ENCODE data around the gene CC2D2B. TPM values are rescaled to one million over a fixed set of nuclear protein-coding genes. Genes with fewer than 3 reads are reported as not detected.

Gene CC2D2B
- total RNA-seq, 4 donors from 2014 or later: 1.7 to 5.0 (median 2.4) TPM

DNA sequence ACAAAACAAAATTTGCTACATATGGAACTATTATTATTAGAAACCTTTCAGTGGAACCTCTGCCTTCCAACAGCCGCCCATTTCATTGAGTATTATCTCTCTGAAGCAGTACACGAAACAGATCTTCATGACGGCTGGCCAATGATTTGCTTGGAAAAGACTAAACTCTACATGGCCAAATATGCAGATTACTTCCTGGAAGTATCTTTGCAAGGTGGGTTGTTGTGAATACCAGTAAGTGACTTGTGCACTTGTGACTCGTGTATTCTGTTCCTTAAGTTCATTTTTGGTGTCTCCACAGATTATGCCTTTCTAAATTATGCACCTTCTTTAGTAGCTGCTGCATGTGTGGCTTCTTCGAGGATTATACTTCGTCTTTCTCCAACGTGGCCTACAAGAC lies 149.0 kb downstream of the CC2D2B start:
- H3K4me1 ChIP-seq: peaks cover 0 to 8% (median 0%) of the 10 kb centered on the region in 3 donors
- no peak overlapping the region for H3K4me3 ChIP-seq
- ATAC-seq: no peak
- H3K9me3 ChIP-seq: no peaks in the 10 kb centered on the region
- no peaks in the 10 kb centered on the region for H3K27me3 ChIP-seq
- H3K27ac ChIP-seq: no peak overlapping the region
- WGBS, 2 donors (ENCODE audit: low coverage in 1 of 2): 91 to 96% methylated on average over 7 of the region's 7 CpGs
- peaks cover 4 to 49% of the 10 kb centered on the region in 2 donors for H3K36me3 ChIP-seq
- no peak for TF ChIP-seq EP300 (IDR thresholded peaks at IDR 0.05)
- no peak for TF ChIP-seq POLR2A (IDR thresholded peaks at IDR 0.05)
- no peak for TF ChIP-seq POLR2AphosphoS5 (IDR thresholded peaks at IDR 0.05)
- TF ChIP-seq, protein P1, sequence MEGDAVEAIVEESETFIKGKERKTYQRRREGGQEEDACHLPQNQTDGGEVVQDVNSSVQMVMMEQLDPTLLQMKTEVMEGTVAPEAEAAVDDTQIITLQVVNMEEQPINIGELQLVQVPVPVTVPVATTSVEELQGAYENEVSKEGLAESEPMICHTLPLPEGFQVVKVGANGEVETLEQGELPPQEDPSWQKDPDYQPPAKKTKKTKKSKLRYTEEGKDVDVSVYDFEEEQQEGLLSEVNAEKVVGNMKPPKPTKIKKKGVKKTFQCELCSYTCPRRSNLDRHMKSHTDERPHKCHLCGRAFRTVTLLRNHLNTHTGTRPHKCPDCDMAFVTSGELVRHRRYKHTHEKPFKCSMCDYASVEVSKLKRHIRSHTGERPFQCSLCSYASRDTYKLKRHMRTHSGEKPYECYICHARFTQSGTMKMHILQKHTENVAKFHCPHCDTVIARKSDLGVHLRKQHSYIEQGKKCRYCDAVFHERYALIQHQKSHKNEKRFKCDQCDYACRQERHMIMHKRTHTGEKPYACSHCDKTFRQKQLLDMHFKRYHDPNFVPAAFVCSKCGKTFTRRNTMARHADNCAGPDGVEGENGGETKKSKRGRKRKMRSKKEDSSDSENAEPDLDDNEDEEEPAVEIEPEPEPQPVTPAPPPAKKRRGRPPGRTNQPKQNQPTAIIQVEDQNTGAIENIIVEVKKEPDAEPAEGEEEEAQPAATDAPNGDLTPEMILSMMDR (IDR thresholded peaks at IDR 0.05): no peak

DNA sequence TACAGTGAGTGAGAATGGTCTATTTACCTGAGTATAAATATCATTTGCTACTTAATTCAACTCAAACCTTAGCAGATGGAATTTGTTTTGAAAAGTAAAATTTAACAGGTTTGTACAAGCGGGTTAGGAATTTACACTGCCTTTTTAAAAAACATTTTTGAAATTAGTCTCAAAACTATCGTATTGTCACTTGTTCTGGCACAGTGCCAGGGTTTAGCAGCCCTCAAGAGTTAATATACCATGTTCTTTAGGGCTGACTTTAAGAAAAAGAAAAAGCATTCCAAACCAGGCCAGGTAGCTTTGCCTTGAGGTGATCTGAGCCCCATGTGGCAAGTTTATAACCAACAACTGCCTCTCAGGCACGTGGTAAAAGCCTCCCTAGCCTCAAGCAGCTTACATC lies 153.5 kb downstream of the CC2D2B start:
- no peak for ATAC-seq
- Histone ChIP-seq H3K4me1 (no peaks in the 10 kb centered on the region), H3K36me3 (peaks cover 4 to 54% of the 10 kb centered on the region in 2 donors), H3K9me3 (no peaks in the 10 kb centered on the region), H3K4me3 (no peak overlapping the region), H3K27ac (no peak overlapping the region), H3K27me3 (no peaks in the 10 kb centered on the region)
- TF ChIP-seq, protein P1 (IDR thresholded peaks at IDR 0.05): no peak
- TF ChIP-seq EP300 (IDR thresholded peaks at IDR 0.05): no peak
- TF ChIP-seq POLR2AphosphoS5 (IDR thresholded peaks at IDR 0.05): no peak
- no peak for TF ChIP-seq POLR2A (IDR thresholded peaks at IDR 0.05)
- 90 to 95% methylated on average over 3 of the region's 3 CpGs for WGBS, 2 donors (ENCODE audit: low coverage in 1 of 2)

DNA sequence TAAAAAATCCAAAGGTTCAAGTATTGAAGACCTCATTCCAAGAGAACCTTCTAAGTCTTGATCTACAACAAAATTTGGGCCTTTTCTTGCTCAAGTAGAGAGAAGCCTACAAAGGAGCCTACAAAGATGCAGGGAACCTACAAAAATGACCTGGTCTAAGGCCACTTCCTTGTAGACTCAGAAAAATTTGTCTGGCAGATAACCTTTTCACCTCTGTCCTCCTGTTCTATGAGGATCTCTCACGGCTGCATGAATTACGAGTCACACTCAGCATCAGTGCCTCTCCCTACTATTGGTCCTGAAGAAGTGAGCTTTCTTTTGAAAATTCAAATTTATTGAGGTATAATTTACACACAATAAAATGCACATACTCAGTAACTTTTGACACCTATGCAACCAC lies 164.9 kb downstream of the CC2D2B start:
- Histone ChIP-seq H3K4me1 (no peaks in the 10 kb centered on the region), H3K36me3 (peaks cover 0 to 4% of the 10 kb centered on the region in 2 donors), H3K27ac (no peak overlapping the region), H3K27me3 (no peaks in the 10 kb centered on the region), H3K4me3 (no peak overlapping the region), H3K9me3 (no peaks in the 10 kb centered on the region)
- WGBS, 2 donors (ENCODE audit: low coverage in 1 of 2): 77 to 90% methylated on average over 2 of the region's 2 CpGs
- TF ChIP-seq POLR2A (IDR thresholded peaks at IDR 0.05) (no peak), EP300 (IDR thresholded peaks at IDR 0.05) (no peak), POLR2AphosphoS5 (IDR thresholded peaks at IDR 0.05) (no peak)
- TF ChIP-seq, protein P1 (IDR thresholded peaks at IDR 0.05): no peak
- ATAC-seq: no peak

DNA sequence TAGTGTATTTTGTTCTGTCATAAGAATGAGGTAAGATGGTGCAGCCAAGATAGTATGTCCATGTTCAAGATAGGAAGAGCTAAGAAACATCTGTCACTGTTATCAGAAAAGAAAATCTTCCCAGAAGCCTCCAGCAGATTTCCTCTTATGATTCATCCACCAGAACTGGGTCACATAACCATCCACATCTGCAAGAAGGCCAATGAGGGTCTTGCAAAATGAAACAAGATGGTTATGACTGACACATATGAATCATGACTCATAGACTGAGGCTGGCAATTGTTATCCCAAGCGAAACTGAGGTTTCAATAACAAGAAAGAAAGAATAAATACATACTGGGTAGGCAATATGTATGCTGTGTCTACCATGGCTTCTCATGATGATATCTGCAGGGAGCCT lies 165.9 kb downstream of the CC2D2B start:
- Histone ChIP-seq H3K36me3 (peaks cover 0 to 4% of the 10 kb centered on the region in 2 donors), H3K4me1 (no peaks in the 10 kb centered on the region), H3K9me3 (no peaks in the 10 kb centered on the region), H3K4me3 (no peak overlapping the region), H3K27ac (no peak overlapping the region), H3K27me3 (no peaks in the 10 kb centered on the region)
- TF ChIP-seq EP300 (IDR thresholded peaks at IDR 0.05) (no peak), POLR2AphosphoS5 (IDR thresholded peaks at IDR 0.05) (no peak), POLR2A (IDR thresholded peaks at IDR 0.05) (no peak)
- TF ChIP-seq, protein P1 (IDR thresholded peaks at IDR 0.05): no peak
- no peak for ATAC-seq
- 71 to 78% methylated on average over 1 of the region's 1 CpG for WGBS, 2 donors (ENCODE audit: low coverage in 1 of 2)

DNA sequence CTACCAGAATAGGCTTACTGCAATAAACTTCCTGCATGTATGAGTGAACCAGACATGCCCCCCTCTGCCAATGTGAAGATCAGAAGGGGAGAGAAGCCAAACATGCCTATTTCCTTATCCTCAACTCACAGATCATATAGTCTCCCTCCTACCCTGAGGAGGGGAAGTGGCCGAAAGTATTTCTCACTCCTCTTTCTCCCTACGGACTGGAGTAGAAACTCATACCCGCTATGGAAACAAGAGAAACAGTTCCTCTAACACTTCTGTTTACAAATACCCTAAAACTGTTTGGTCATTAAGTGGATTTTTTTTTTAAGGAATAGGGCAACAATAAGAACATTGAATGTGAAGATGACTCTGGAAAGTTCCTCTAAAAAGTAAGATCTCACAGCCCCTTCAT lies 167.0 kb downstream of the CC2D2B start:
- Histone ChIP-seq H3K27ac (no peak overlapping the region), H3K4me1 (no peaks in the 10 kb centered on the region), H3K9me3 (no peaks in the 10 kb centered on the region), H3K36me3 (peaks cover 0 to 7% of the 10 kb centered on the region in 2 donors), H3K27me3 (no peaks in the 10 kb centered on the region), H3K4me3 (no peak overlapping the region)
- 93 to 95% methylated on average over 3 of the region's 3 CpGs for WGBS, 2 donors (ENCODE audit: low coverage in 1 of 2)
- ATAC-seq: no peak
- TF ChIP-seq POLR2A (IDR thresholded peaks at IDR 0.05) (no peak), EP300 (IDR thresholded peaks at IDR 0.05) (no peak), POLR2AphosphoS5 (IDR thresholded peaks at IDR 0.05) (no peak)
- TF ChIP-seq, protein P1 (IDR thresholded peaks at IDR 0.05): no peak

Measured in gastroesophageal sphincter (tissue), 4 donors.